Aortic smooth muscle cell (primary cell): ENCODE measurements around the gene GFER. TPM values are rescaled to one million over a fixed set of nuclear protein-coding genes. Genes with fewer than 3 reads are reported as not detected.

Experiments
- total RNA-seq: library from RNA; depleted of rRNA; stranded (reverse); fragments of >200 nt; gene quantifications from 2 replicates; pipeline ENCODE4 v1.2.3, GENCODE V29; 2014

GFER gene
- total RNA-seq, result 9.9 and 11.2 TPM in 2 replicates

GRCh38 chr16:1983544-1984346, at the start of gene GFER:
GFER (plus strand) TSS chr16:1984193; CDS start chr16:1984219, 26 bp downstream.

GRCh38 chr16:1942810-1943726, 40.9 kb upstream of the GFER start, which contains the start of gene MSRB1:
MSRB1 (minus strand) TSS chr16:1943199; CDS start chr16:1943156, 43 bp downstream.

GRCh38 chr16:1959269-1960039, 24.5 kb upstream of the GFER start, which contains the start of gene NDUFB10:
NDUFB10 (plus strand) TSS chr16:1959538; CDS start chr16:1959625, 87 bp downstream.

GRCh38 chr16:1964506-1965395, 19.2 kb upstream of the GFER start, which contains the start of gene RPS2:
RPS2 (minus strand) TSS chr16:1964826; CDS start chr16:1964625, 201 bp downstream.

GRCh38 chr16:1966460-1966859, 17.5 kb upstream of the GFER start, which contains the start of gene RNF151:
RNF151 (plus strand) TSS chr16:1966856; CDS start chr16:1966882, 26 bp downstream.

GRCh38 chr16:1971796-1972489, 12.1 kb upstream of the GFER start, which contains the start of gene TBL3:
TBL3 (plus strand) TSS chr16:1972053; CDS start chr16:1972165, 112 bp downstream.

GRCh38 chr16:1981398-1981836, 2.6 kb upstream of the GFER start, which contains the start of gene NOXO1:
NOXO1 (minus strand) TSS chr16:1981469; CDS start chr16:1981179, 290 bp downstream.

GRCh38 chr16:1989209-1990100, 5.5 kb downstream of the GFER start, which contains the start of gene SYNGR3:
SYNGR3 (plus strand) TSS chr16:1989970; CDS start chr16:1990103, 133 bp downstream.

GRCh38 chr16:2009791-2010510, 26.0 kb downstream of the GFER start, which contains the start of gene ZNF598:
ZNF598 (minus strand) TSS chr16:2009821.

GRCh38 chr16:2019518-2019920, 35.5 kb downstream of the GFER start, which contains the start of gene NPW:
NPW (plus strand) TSS chr16:2019785.

GRCh38 chr16:2026461-2027023, 42.5 kb downstream of the GFER start, which contains the start of gene NHERF2:
NHERF2 (plus strand) TSS chr16:2026902; CDS start chr16:2027006, 104 bp downstream.

Other genes with a start within 250 kb of the GFER start
- 35.4 and 48.1 TPM in 2 replicates for gene NME3, start 212.7 kb upstream of the GFER start, total RNA-seq
- 8.1 and 9.5 TPM in 2 replicates for gene EME2, start 211.4 kb upstream of the GFER start, total RNA-seq
- gene MRPS34, start 211.1 kb upstream of the GFER start, total RNA-seq, result 68.1 and 79.9 TPM in 2 replicates
- gene SPSB3, start 201.6 kb upstream of the GFER start, total RNA-seq, result 24.2 and 25.4 TPM in 2 replicates
- gene NUBP2, start 201.2 kb upstream of the GFER start, total RNA-seq, result 45.8 and 63.5 TPM in 2 replicates
- gene IGFALS, start 190.5 kb upstream of the GFER start, total RNA-seq, result under 0.01 and 0.06 TPM in 2 replicates
- gene HAGH, start 157.4 kb upstream of the GFER start, total RNA-seq, result 59.3 and 85.5 TPM in 2 replicates
- gene FAHD1, start 157.0 kb upstream of the GFER start, total RNA-seq, result 47.1 and 74.9 TPM in 2 replicates
- not detected in 2 replicates for gene MEIOB, start 112.0 kb upstream of the GFER start, total RNA-seq
- gene HS3ST6, start 65.8 kb upstream of the GFER start, total RNA-seq, result not detected in 2 replicates
- gene MSRB1, start 41.0 kb upstream of the GFER start, total RNA-seq, result 6.3 and 6.4 TPM in 2 replicates
- not detected in 2 replicates for gene RPL3L, start 29.5 kb upstream of the GFER start, total RNA-seq
- 259 and 267 TPM in 2 replicates for gene NDUFB10, start 24.7 kb upstream of the GFER start, total RNA-seq
- gene RPS2, start 19.4 kb upstream of the GFER start, total RNA-seq, result 1,947 and 2,136 TPM in 2 replicates
- not detected in 2 replicates for gene RNF151, start 17.3 kb upstream of the GFER start, total RNA-seq
- gene TBL3, start 12.1 kb upstream of the GFER start, total RNA-seq, result 29.7 and 32.4 TPM in 2 replicates
- 0.12 and 0.13 TPM in 2 replicates for gene NOXO1, start 2.7 kb upstream of the GFER start, total RNA-seq
- gene SYNGR3, start 5.8 kb downstream of the GFER start, total RNA-seq, result 0.66 and 0.99 TPM in 2 replicates
- 9.6 and 12.3 TPM in 2 replicates for gene ZNF598, start 25.6 kb downstream of the GFER start, total RNA-seq
- gene NPW, start 35.6 kb downstream of the GFER start, total RNA-seq, result 0.06 and 0.13 TPM in 2 replicates
- gene NHERF2, start 42.7 kb downstream of the GFER start, total RNA-seq, result 98.1 and 182 TPM in 2 replicates
- gene NTHL1, start 63.6 kb downstream of the GFER start, total RNA-seq, result 40.6 and 59.2 TPM in 2 replicates
- gene TSC2, start 63.8 kb downstream of the GFER start, total RNA-seq, result 44.3 and 53.0 TPM in 2 replicates
- 131 and 144 TPM in 2 replicates for gene PKD1, start 151.7 kb downstream of the GFER start, total RNA-seq
- gene RAB26, start 164.4 kb downstream of the GFER start, total RNA-seq, result 2.0 and 2.4 TPM in 2 replicates
- gene TRAF7, start 171.6 kb downstream of the GFER start, total RNA-seq, result 42.0 and 44.8 TPM in 2 replicates
- gene CASKIN1, start 212.4 kb downstream of the GFER start, total RNA-seq, result under 0.01 and 0.40 TPM in 2 replicates
- 11.3 and 16.8 TPM in 2 replicates for gene MLST8, start 221.3 kb downstream of the GFER start, total RNA-seq
- gene BRICD5, start 226.7 kb downstream of the GFER start, total RNA-seq, result 1.2 and 1.7 TPM in 2 replicates
- gene PGP, start 230.6 kb downstream of the GFER start, total RNA-seq, result 7.0 and 12.2 TPM in 2 replicates
- 22.6 and 29.9 TPM in 2 replicates for gene E4F1, start 239.4 kb downstream of the GFER start, total RNA-seq